HG03039 (cell line): Measurements from ENCODE around the gene CCDC117.
"Not testable (repeated sequence)": the region's sequence is repeated elsewhere in the genome, so short reads cannot be mapped to it uniquely, and the experiment has no call there.

ENCODE experiments used
- ATAC-seq: cut with Tn5 transposase; IDR thresholded peaks from one replicate; pipeline ENCODE4 v1.9.1; 2021; ENCODE audit warnings: mild to moderate bottlenecking, moderate library complexity; ENCODE audit not compliant: unreplicated experiment

Gene CCDC117

DNA sequence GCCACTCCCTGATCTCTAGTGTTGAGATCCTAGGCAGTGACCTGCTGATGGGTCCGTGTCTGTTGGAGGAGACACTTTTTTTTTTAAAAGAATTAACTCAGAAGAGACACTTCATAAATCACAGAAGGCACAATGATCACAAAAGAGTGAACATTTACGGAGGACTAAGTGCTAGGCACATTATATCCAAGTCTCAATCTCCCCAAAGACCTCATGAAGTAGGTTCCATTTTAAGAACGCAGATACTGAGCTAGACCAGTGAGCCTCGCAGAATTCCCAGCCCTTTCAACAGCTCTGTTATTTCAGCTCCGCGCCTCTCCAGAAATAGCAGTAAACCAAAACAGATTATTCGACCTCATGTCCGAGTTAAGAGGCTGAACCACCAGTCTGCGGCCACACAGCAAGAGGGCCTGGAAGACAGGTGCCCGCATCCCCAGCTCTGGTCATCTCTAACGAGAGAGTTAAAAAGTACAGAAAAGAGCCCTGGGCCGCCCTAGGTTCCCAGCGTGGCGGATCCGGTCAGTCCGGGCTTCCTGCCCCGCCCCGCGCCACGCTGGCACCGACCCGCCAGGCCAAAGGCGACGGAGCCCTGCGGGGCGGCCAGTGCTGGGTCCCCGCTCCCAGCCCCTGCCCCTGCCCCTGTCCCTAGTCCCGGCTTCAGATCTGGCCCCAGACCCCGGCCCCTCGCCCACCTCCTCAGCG lies 27.3 kb downstream of the CCDC117 start:
- peak; percentile 19 for ATAC-seq

GRCh38 chr22:28800308-28801041 lies 28.0 kb downstream of the CCDC117 start, which contains the start of gene XBP1:
XBP1 (minus strand) TSS chr22:28800569.
- peak; percentile 88 for ATAC-seq

GRCh38 chr22:28801845-28802594 lies 29.5 kb downstream of the CCDC117 start:
- no peak for ATAC-seq

DNA sequence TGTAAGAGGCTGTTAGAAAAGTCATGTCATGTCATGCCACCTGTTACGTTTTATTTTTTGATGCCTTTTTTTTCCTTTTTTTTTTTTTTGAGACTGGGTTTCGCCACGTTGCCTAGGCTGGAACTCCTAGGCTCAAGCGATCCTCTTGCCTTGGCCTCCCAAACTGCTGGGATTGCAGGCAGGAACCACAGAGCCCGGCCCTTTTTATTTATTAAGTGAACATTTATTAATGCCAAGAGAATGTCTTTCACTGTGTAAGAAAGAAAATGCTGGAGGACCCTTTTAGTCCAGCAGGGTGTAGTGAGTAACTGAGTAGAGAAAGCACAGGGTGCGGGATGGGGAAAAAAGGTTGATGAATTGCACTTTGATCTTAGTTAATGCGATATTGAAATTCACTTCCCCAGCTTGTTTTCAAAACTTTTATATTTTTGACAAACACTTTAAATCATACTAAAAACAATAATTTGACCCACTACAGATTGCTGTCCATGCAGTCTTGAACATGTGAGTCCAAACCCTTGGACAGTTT lies 30.2 kb downstream of the CCDC117 start:
- ATAC-seq: no peak

DNA sequence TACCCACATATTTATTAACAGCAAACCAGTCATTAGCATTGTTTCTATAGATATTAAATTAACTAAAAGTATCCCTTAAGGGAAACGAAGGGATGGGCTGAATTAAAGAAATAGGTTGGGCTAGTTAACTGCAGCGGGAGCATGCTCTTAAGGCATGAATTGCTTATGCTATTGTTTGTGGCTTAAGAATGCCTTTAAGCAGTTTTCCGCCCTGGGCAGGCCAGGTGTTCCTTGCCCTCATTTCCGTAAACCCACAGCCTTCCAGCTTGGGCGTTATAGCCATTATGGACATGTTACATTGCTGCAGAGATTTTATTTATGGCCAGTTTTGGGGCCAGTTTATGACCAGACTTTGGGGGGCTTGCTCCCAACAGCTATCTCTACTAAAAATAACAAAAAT lies 32.9 kb downstream of the CCDC117 start:
- ATAC-seq: not testable (repeated sequence)

DNA sequence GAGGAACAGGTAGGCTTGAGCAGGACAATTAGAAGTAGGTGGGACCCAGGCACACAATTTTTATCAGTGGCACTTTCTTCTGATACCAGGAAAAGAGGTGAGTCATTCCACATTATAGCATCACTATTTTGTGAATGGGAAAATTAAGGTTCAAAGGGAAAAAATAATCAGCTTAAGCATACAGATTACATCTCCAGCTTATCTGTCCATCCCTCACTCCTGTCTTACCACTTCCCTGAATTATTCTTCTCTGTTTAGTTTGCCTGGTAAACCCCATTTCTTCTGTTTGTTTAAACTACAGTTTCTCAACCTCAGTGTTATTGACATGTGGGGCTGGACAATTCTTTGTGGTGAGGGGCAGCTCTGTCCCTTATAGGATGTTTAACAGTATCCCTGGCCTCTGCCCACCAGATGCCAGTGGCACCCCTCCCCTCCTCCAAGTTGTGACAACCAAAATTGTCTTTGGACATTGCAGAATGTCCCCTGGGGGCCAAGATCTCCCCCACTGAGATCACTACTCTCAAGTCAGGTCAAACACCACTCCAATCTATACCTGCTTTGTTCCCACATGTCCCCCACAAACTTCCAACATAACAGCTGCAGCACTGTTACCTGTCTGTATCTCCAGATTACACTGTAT lies 36.3 kb downstream of the CCDC117 start:
- ATAC-seq: no peak

GRCh38 chr22:28810821-28811491 lies 38.5 kb downstream of the CCDC117 start:
- no peak for ATAC-seq

GRCh38 chr22:28812516-28812915 lies 40.0 kb downstream of the CCDC117 start:
- no peak for ATAC-seq

- ATAC-seq: no peak
Observed at GRCh38 chr22:28813772-28814518, 41.5 kb downstream of the CCDC117 start.

DNA sequence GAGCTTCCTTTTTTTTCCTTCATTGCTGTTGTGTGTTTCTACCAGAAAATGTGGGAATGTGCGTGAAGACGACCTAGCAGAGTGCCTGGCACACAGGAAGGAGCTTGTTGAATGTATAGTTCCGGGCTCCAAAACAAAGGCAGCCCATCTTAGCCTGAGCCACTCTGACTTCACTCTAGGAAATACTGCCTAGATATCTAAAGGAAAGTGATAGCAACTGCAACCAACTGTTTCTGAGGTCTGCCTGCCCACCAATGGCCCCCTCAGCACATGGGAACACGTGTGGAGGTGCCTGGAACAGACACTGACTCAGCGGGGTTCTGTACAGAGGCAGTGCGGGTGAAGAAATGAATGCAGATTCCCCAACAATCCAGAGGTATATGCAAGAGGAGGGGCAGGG lies 42.6 kb downstream of the CCDC117 start:
- no peak for ATAC-seq

DNA sequence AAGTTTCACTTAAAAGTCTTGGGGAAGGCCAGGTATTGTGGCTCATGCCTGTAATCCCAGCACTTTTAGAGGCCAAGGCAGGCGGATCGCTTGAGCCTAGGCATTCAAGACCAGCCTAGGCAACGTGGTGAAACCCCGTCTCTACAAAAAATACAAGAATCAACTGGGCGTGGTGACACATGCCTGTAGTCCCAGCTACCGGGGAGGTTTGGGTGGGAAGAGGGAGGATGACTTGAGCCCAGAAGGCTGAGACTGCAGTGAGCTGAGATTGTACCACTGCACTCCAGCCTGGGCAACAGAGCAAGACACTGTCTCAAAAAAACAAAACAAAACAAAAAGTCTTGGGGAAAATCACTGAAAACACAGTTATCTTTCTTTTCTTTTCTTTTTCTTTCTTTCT lies 43.2 kb downstream of the CCDC117 start:
- no peak for ATAC-seq

DNA sequence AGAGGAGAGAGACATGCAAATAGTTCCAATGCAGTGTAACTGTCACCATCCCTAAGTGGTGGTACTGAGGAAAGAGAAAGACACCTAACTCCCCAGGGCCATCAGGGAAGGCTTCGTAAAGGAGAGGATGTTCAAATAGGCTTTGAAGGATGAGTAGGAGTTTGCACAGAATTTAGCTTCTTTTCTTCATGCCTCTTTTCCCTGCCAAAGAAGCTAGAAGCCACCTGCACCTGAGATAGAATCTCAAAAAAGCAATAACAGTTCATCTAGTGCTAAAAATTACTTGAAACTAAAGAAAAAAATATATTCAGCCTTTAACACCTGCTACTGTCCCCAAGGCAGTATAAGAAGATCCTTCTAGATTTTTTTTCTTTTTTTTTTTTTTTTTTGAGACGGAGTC lies 44.6 kb downstream of the CCDC117 start:
- ATAC-seq: no peak

- ATAC-seq: no peak
Observed at GRCh38 chr22:28817919-28818859, 45.7 kb downstream of the CCDC117 start.

GRCh38 chr22:28819253-28820096 lies 47.0 kb downstream of the CCDC117 start:
- no peak for ATAC-seq

- ATAC-seq: no peak
Observed at GRCh38 chr22:28820885-28821284, 48.4 kb downstream of the CCDC117 start.

- no peak for ATAC-seq
Observed at GRCh38 chr22:28821452-28821851, 49.0 kb downstream of the CCDC117 start.

DNA sequence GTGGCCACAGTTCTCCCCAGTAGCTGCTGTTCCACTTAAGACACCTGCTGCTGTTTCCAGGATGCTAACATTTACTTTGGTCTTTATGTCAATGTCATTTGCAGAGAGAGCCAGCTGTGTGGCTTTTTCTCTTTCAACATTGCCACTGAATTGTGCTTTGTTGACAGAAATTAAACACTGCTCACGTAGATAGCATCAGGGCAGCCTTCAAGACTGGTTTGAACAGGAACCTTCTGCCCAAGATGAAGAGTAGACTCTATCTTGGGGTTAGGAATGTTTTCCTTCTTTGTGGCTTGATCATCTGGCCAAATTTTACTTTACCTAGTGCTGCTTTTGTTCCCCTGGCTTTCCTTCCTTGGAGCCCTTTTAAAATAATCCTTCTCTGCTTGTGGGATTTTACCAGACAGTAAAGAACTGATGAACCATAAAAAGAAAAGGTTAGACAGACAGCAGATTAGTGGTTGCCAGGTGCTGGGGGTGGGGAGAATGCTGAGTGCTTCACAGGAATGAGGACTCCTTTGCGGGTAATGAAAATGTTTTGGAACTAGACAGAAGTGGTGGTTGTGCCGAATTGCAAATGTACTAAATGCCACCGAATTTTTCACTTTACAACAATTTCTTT lies 50.5 kb downstream of the CCDC117 start:
- ATAC-seq: no peak
